CD4-positive, CD25-positive, alpha-beta regulatory T cell (primary cell): Measurements from ENCODE around the gene SIRT7. TPM values are rescaled to one million over a fixed set of nuclear protein-coding genes. Genes with fewer than 3 reads are reported as not detected.

Experiments
- ATAC-seq, 2 donors: fragments of 150-1000 bp; cut with Tn5 transposase; one replicate each; pipeline ENCODE4 v1.10.0; 2021; ENCODE audit warnings: low read depth in 2 of 2, moderate number of reproducible peaks in 2 of 2, moderate library complexity in 1 of 2
- DNase-seq, 3 donors: peaks; one replicate each; pipeline versions ENCODE4 v3.0.0 to v3.0.0-alpha.2; 2012 to 2022; ENCODE audit warnings: mixed read lengths in 1 of 3
- H3K27ac ChIP-seq: one replicate; pipeline ENCODE4 v1.7.0; 2013; ENCODE audit warnings: mild to moderate bottlenecking, low read length; ENCODE audit not compliant: insufficient read depth, poor library complexity, severe bottlenecking
- H3K27me3 ChIP-seq: one replicate; pipeline ENCODE4 v1.7.0; 2013; ENCODE audit warnings: low read length; ENCODE audit not compliant: control insufficient read depth, insufficient read depth
- H3K36me3 ChIP-seq: one replicate; pipeline ENCODE4 v1.7.0; 2013; ENCODE audit warnings: mild to moderate bottlenecking, low read length, moderate library complexity; ENCODE audit not compliant: control insufficient read depth, insufficient read depth
- H3K4me1 ChIP-seq: 2 replicates; pipeline ENCODE4 v1.7.0; 2013; ENCODE audit warnings: mild to moderate bottlenecking, low read length; ENCODE audit not compliant: insufficient read depth, control insufficient read depth, poor library complexity, severe bottlenecking
- H3K4me3 ChIP-seq: one replicate; pipeline ENCODE4 v1.7.0; 2013; ENCODE audit warnings: low read depth, mild to moderate bottlenecking, low read length, moderate library complexity
- H3K9me3 ChIP-seq, 2 experiments: 1 replicate in 1 of 2; 2 replicates in 1 of 2; pipeline ENCODE4 v1.7.0; 2013; ENCODE audit warnings: low read length in 2 of 2, mild to moderate bottlenecking in 1 of 2, moderate library complexity in 1 of 2; ENCODE audit not compliant: control insufficient read depth in 2 of 2
- H3K27ac Mint-ChIP-seq, 3 donors: one replicate each; pipeline ENCODE4 v1.8.0; 2020 to 2022; ENCODE audit warnings: mild to moderate bottlenecking in 3 of 3, mixed read lengths in 3 of 3, moderate library complexity in 2 of 3
- H3K27me3 Mint-ChIP-seq: one replicate; pipeline ENCODE4 v1.8.0; 2022; ENCODE audit warnings: mild to moderate bottlenecking, mixed read lengths
- H3K36me3 Mint-ChIP-seq: one replicate; pipeline ENCODE4 v1.8.0; 2020; ENCODE audit warnings: mixed read lengths
- H3K4me1 Mint-ChIP-seq, 4 donors: one replicate each; pipeline ENCODE4 v1.8.0; 2020 to 2022; ENCODE audit warnings: mixed read lengths in 4 of 4, mild to moderate bottlenecking in 1 of 4
- H3K4me3 Mint-ChIP-seq, 4 donors: one replicate each; pipeline ENCODE4 v1.8.0; 2020 to 2022; ENCODE audit warnings: mild to moderate bottlenecking in 4 of 4, mixed read lengths in 4 of 4, moderate library complexity in 3 of 4
- H3K9me3 Mint-ChIP-seq, 7 donors: one replicate each; pipeline ENCODE4 v1.8.0; 2020 to 2022; ENCODE audit warnings: mixed read lengths in 7 of 7, mild to moderate bottlenecking in 3 of 7, moderate library complexity in 2 of 7
- polyA plus RNA-seq, 4 donors: library from polyadenylated mRNA; unstranded; fragments of 300-500 nt; fragmentation: Illumina TruSeq; gene quantifications; one replicate each; pipeline ENCODE4 v1.2.3, GENCODE V29; 2021
- total RNA-seq: library from RNA; stranded (reverse); gene quantifications from one replicate; pipeline ENCODE4 v1.2.3, GENCODE V29; 2022

The SIRT7 gene
- total and polyA plus RNA-seq, 5 donors from 2014 or later = 35.9 to 78.1 (median 42.1) TPM

GRCh38 chr17:81909966-81910839 is 7.8 kb downstream of the SIRT7 start:
- no peak for ATAC-seq
- no peaks in the 10 kb centered on the region for H3K27me3 ChIP-seq
- H3K27ac ChIP-seq = no peak overlapping the region
- peaks cover 18% of the 10 kb centered on the region for H3K4me1 ChIP-seq
- Mint-ChIP-seq H3K9me3 (no peaks in the 10 kb centered on the region), H3K36me3 (peaks cover 9% of the 10 kb centered on the region), H3K4me3 (peak overlapping the region; percentile 75 to 88 (median 86)), H3K4me1 (peaks cover 0 to 15% (median 3%) of the 10 kb centered on the region in 4 donors), H3K27me3 (no peaks in the 10 kb centered on the region), H3K27ac (peak overlapping the region in 1 of 3 donors; percentile 78)
- no peak for DNase-seq
- peaks cover 28% of the 10 kb centered on the region for H3K36me3 ChIP-seq
- H3K4me3 ChIP-seq = peak overlapping the region; percentile 65
- no peaks in the 10 kb centered on the region for H3K9me3 ChIP-seq

GRCh38 chr17:81909231-81909630 is 8.7 kb downstream of the SIRT7 start:
- no peak overlapping the region for H3K4me3 ChIP-seq
- Mint-ChIP-seq H3K4me1 (peaks cover 0 to 10% (median 3%) of the 10 kb centered on the region in 4 donors), H3K27ac (no peak overlapping the region), H3K9me3 (no peaks in the 10 kb centered on the region), H3K4me3 (peak overlapping the region in 3 of 4 donors; percentile 62 to 87 (median 75)), H3K27me3 (no peaks in the 10 kb centered on the region), H3K36me3 (peaks cover 9% of the 10 kb centered on the region)
- no peaks in the 10 kb centered on the region for H3K9me3 ChIP-seq
- no peak overlapping the region for H3K27ac ChIP-seq
- H3K36me3 ChIP-seq = peaks cover 22% of the 10 kb centered on the region
- DNase-seq (no peak), ATAC-seq (no peak)
- no peaks in the 10 kb centered on the region for H3K27me3 ChIP-seq
- H3K4me1 ChIP-seq = peaks cover 18% of the 10 kb centered on the region

DNA sequence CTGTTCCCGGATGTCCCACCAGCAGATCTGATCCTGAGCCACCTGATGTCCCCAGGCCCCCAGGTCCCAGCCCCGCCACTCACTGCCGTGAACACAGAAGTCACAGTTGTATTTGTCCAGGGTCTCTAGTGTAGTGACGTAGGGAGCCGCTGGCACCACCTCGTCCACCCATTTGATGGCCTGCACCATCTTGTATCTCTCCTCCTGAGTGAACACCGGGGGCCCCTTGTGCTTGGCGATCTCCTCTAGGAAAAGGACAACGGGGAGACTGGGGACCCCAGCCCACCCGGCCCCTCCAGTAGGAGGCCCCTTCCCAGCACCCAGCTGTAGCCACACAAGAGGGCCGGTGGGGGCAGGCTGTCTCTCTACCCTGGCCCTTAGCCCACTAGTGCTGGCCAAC is 9.2 kb downstream of the SIRT7 start:
- ATAC-seq (no peak), DNase-seq (no peak)
- Mint-ChIP-seq H3K9me3 (no peaks in the 10 kb centered on the region), H3K27me3 (no peaks in the 10 kb centered on the region), H3K4me1 (peaks cover 0 to 10% (median 3%) of the 10 kb centered on the region in 4 donors), H3K4me3 (peak overlapping the region in 2 of 4 donors; percentile 74 to 75), H3K27ac (no peak overlapping the region), H3K36me3 (peaks cover 9% of the 10 kb centered on the region)
- Histone ChIP-seq H3K27me3 (no peaks in the 10 kb centered on the region), H3K4me1 (peaks cover 18% of the 10 kb centered on the region), H3K9me3 (no peaks in the 10 kb centered on the region), H3K4me3 (no peak overlapping the region), H3K36me3 (peaks cover 17% of the 10 kb centered on the region), H3K27ac (no peak overlapping the region)

DNA sequence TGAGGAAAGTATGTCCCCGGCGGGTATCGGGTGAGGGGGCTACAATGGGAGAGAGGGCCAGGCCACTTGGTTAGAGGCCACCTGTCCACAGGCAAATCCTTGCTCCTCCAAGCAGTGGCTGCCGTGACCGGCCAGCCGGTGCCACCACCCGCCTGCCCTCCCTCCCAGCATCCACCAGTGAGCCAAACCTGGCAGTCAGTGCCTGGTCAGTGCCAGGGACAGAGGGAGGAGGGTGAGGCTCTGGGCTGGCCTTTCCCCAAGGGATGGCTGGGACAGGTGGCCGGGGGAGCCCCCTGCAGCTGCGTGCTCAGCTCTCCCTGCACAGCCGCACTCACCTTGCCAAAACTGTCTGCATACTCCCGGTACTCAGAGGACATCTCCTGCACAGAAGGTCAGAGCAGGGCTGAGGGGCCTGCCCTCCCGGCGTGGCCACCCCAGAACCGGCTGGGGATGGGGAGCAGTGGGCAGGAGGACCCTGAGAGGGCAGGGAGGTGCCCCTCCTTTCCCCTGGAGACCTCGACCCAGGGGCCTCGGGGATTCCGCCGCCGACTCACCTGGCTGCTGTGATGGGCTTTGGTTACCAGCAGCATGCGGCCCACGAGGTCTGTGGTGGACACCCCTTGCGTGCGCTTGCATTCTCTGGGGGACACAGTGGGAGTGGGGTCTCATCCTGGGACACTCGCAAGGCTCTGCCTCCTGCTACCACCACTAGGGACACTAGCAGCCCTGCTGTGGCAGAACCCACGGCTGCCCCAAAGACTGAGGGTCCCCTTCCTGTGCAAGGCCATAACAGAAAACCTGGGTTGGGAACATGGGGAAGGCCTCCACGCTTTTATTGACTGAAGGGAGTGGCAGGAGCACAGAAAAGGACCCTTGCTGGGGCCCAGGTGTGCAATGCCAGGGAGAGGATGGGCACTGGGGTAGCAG is 10.5 kb downstream of the SIRT7 start:
- Histone ChIP-seq H3K36me3 (peaks cover 5% of the 10 kb centered on the region), H3K4me3 (no peak overlapping the region), H3K4me1 (peaks cover 21% of the 10 kb centered on the region), H3K27me3 (no peaks in the 10 kb centered on the region), H3K27ac (no peak overlapping the region), H3K9me3 (no peaks in the 10 kb centered on the region)
- Mint-ChIP-seq H3K27me3 (no peaks in the 10 kb centered on the region), H3K9me3 (no peaks in the 10 kb centered on the region), H3K4me3 (no peak overlapping the region), H3K27ac (no peak overlapping the region), H3K36me3 (no peaks in the 10 kb centered on the region), H3K4me1 (peaks cover 0 to 8% (median under 1%) of the 10 kb centered on the region in 4 donors)
- ATAC-seq (no peak), DNase-seq (no peak)

DNA sequence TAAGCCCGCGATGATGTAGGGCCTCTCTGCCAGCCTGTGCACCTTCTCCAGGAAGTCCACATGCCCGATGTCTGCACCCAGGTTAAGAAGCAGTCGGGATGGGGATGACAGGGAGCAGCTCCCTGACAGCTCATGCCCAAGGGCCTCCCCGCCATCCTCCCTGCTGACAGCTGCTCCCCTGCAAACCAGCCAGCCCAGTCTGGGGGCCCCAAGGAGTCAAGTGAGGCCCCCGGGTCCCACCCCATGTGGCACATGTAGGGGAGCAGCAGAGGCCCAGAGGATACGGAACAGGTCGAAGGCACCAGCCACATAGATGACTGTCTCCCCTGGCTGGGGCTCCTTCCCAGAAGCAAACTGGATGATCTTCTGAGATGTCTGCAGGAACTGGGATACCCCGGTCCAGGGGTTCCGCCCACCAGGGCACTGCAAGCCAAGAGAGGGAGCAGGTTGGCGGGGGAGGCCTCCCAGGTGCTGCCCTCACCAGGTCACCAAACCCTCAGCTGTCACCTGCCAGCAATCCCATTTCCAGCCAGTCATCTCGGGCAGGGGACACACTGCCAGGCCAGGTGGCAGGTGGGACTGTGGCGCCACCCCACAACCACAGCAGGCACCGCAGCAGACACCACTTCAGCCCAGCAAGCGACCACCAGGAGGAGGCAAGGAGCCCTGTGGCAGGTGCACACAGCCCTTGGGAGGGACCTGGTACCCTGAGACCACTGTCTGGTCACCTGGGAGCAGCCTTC is 11.3 kb downstream of the SIRT7 start:
- Mint-ChIP-seq H3K27me3 (no peaks in the 10 kb centered on the region), H3K9me3 (no peaks in the 10 kb centered on the region)

DNA sequence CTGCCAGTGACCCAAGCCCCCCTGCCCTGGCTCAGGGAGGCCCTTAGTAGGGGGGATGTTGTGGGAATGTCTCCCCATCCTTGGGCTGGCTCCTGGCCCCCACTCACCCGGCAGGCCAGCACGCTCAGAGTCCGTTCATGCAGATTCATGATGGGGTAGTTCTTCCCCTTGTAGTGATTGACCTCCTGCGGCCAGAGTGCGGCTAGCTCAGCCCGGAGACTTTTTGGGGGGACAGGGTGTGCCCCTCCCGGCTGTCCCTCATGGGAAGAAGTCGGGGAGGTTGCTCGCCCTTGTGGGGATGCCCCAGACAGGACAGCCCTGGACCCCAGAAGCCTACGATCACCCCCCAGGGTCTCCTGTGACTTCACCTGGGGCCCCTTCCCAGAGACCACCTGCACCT is 12.0 kb downstream of the SIRT7 start:
- H3K4me1 Mint-ChIP-seq = peaks cover 0 to 14% (median under 1%) of the 10 kb centered on the region in 4 donors

More for the DNA sequence above, 11.3 kb downstream of the SIRT7 start:
- Histone ChIP-seq H3K36me3 (peaks cover 3% of the 10 kb centered on the region), H3K27ac (no peak overlapping the region), H3K4me3 (no peak overlapping the region), H3K9me3 (no peaks in the 10 kb centered on the region), H3K27me3 (no peaks in the 10 kb centered on the region), H3K4me1 (peaks cover 26% of the 10 kb centered on the region)
- no peaks in the 10 kb centered on the region for H3K36me3 Mint-ChIP-seq
- H3K4me3 Mint-ChIP-seq = peak overlapping the region in 1 of 4 donors; percentile 22
- ATAC-seq (no peak), DNase-seq (no peak)
- H3K27ac Mint-ChIP-seq = no peak overlapping the region
- H3K4me1 Mint-ChIP-seq = peaks cover 0 to 8% (median under 1%) of the 10 kb centered on the region in 4 donors

GRCh38 chr17:81905424-81905875 is 12.5 kb downstream of the SIRT7 start:
- ATAC-seq (no peak), DNase-seq (no peak)
- Mint-ChIP-seq H3K4me3 (no peak overlapping the region), H3K36me3 (peaks cover 6% of the 10 kb centered on the region), H3K9me3 (no peaks in the 10 kb centered on the region), H3K27me3 (peaks cover 9% of the 10 kb centered on the region), H3K27ac (no peak overlapping the region), H3K4me1 (peaks cover 0 to 15% (median 3%) of the 10 kb centered on the region in 4 donors)
- no peaks in the 10 kb centered on the region for H3K9me3 ChIP-seq
- no peak overlapping the region for H3K27ac ChIP-seq
- peaks cover 21% of the 10 kb centered on the region for H3K4me1 ChIP-seq
- H3K27me3 ChIP-seq = no peaks in the 10 kb centered on the region
- H3K4me3 ChIP-seq = no peak overlapping the region
- H3K36me3 ChIP-seq = peaks cover 3% of the 10 kb centered on the region

More for the DNA sequence above, 12.0 kb downstream of the SIRT7 start:
- H3K36me3 Mint-ChIP-seq = peaks cover 3% of the 10 kb centered on the region
- Histone ChIP-seq H3K4me1 (peaks cover 26% of the 10 kb centered on the region), H3K27ac (no peak overlapping the region), H3K4me3 (no peak overlapping the region), H3K27me3 (no peaks in the 10 kb centered on the region), H3K9me3 (no peaks in the 10 kb centered on the region), H3K36me3 (peaks cover 3% of the 10 kb centered on the region)
- no peak for DNase-seq
- ATAC-seq = no peak
- no peak overlapping the region for H3K27ac Mint-ChIP-seq
- H3K27me3 Mint-ChIP-seq = peaks cover 5% of the 10 kb centered on the region
- H3K9me3 Mint-ChIP-seq = no peaks in the 10 kb centered on the region
- no peak overlapping the region for H3K4me3 Mint-ChIP-seq
